HEK293 (cell line): ENCODE results near the gene STMN1.

Experiments
- CTCF ChIA-PET: fragments of 350-600 bp; formaldehyde crosslinking; extraction: SDS; loops from one replicate; lab custom pipeline; 2021; ENCODE audit warnings: antibody characterized with exemption; lab: Yijun Ruan, JAX
- POLR2A ChIA-PET: fragments of 300-600 bp; formaldehyde crosslinking; extraction: SDS; loops from one replicate; lab custom pipeline; 2020; ENCODE audit warnings: antibody characterized with exemption, inconsistent platforms; lab: Yijun Ruan, JAX
- H3K27ac ChIP-seq: fragments of 200-500 bp; sonication (Bioruptor generic); 2 replicates; pipeline ENCODE4 v1.5.1; 2014; ENCODE audit warnings: low read depth, low read length, control low read depth, inconsistent platforms; ENCODE audit errors: extremely low read depth
- H3K36me3 ChIP-seq, 2 experiments: fragments of 200-500 bp in 1 of 2; sonication (Bioruptor generic) in 1 of 2; 1 replicate in 1 of 2; 2 replicates in 1 of 2; pipeline ENCODE4 v1.5.1; 2014 to 2017; ENCODE audit warnings: inconsistent platforms in 2 of 2, low read length in 2 of 2; ENCODE audit not compliant: control insufficient read depth in 2 of 2, insufficient read depth in 1 of 2
- H3K4me1 ChIP-seq: fragments of 200-500 bp; sonication (Bioruptor generic); 2 replicates; pipeline ENCODE4 v1.5.1; 2014; ENCODE audit warnings: mild to moderate bottlenecking, low read length, inconsistent platforms; ENCODE audit not compliant: control insufficient read depth, insufficient read depth
- H3K4me3 ChIP-seq: 2 replicates; pipeline ENCODE4 v1.5.1; 2011; ENCODE audit warnings: low read depth, mild to moderate bottlenecking, control low read depth, low read length, moderate library complexity
- H3K9me3 ChIP-seq: fragments of 200-500 bp; sonication (Bioruptor generic); 2 replicates; pipeline ENCODE4 v1.5.1; 2014; ENCODE audit warnings: low read depth, low read length, inconsistent platforms; ENCODE audit not compliant: control insufficient read depth, insufficient read depth
- HOXD13 ChIP-seq: sonication (generic); formaldehyde crosslinking; IDR thresholded peaks from 2 replicates; pipeline ENCODE4 v1.8.0; 2022; ENCODE audit warnings: missing genetic modification reagents, borderline replicate concordance
- SP3 ChIP-seq: fragments of 450-650 bp; formaldehyde crosslinking; IDR thresholded peaks from 2 replicates; pipeline ENCODE4 v1.5.1; 2016; ENCODE audit warnings: missing biosample characterization, missing genetic modification characterization
- ZBTB20 ChIP-seq: fragments of 450-650 bp; formaldehyde crosslinking; IDR thresholded peaks from 2 replicates; pipeline ENCODE4 v1.5.1; 2016; ENCODE audit warnings: missing biosample characterization, missing genetic modification characterization
- ZIC2 ChIP-seq: fragments of 450-650 bp; formaldehyde crosslinking; IDR thresholded peaks from 2 replicates; pipeline ENCODE4 v1.5.1; 2016; ENCODE audit warnings: missing biosample characterization, missing genetic modification characterization
- ZNF2 ChIP-seq: fragments of 450-650 bp; formaldehyde crosslinking; IDR thresholded peaks from 2 replicates; pipeline ENCODE4 v1.5.1; 2016; ENCODE audit warnings: missing biosample characterization, missing genetic modification characterization
- ZNF202 ChIP-seq: fragments of 450-650 bp; formaldehyde crosslinking; IDR thresholded peaks from 2 replicates; pipeline ENCODE4 v1.5.1; 2016; ENCODE audit warnings: missing biosample characterization, missing genetic modification characterization, borderline replicate concordance
- ZNF223 ChIP-seq: fragments of 450-650 bp; formaldehyde crosslinking; IDR thresholded peaks from 2 replicates; pipeline ENCODE4 v1.5.1; 2016; ENCODE audit warnings: missing biosample characterization, missing genetic modification characterization
- ZNF24 ChIP-seq: fragments of 450-650 bp; formaldehyde crosslinking; IDR thresholded peaks from 2 replicates; pipeline ENCODE4 v1.5.1; 2016; ENCODE audit warnings: missing biosample characterization, missing genetic modification characterization
- ZNF350 ChIP-seq: fragments of 450-650 bp; formaldehyde crosslinking; IDR thresholded peaks from 2 replicates; pipeline ENCODE4 v1.5.0; 2017; ENCODE audit warnings: missing biosample characterization, mild to moderate bottlenecking, missing genetic modification characterization
- ZNF426 ChIP-seq: fragments of 450-650 bp; formaldehyde crosslinking; IDR thresholded peaks from 2 replicates; pipeline ENCODE4 v1.5.1; 2017; ENCODE audit warnings: missing biosample characterization, missing genetic modification characterization, mild to moderate bottlenecking, inconsistent platforms, moderate library complexity
- ZNF555 ChIP-seq: fragments of 450-650 bp; formaldehyde crosslinking; conservative IDR thresholded peaks from 2 replicates; pipeline ENCODE4 v1.5.1; 2017; ENCODE audit warnings: missing biosample characterization, mild to moderate bottlenecking, missing genetic modification characterization, inconsistent platforms
- ZNF621 ChIP-seq: fragments of 450-650 bp; formaldehyde crosslinking; IDR thresholded peaks from 2 replicates; pipeline ENCODE4 v1.5.1; 2017; ENCODE audit warnings: missing biosample characterization, missing genetic modification characterization
- ZNF624 ChIP-seq: fragments of 450-650 bp; formaldehyde crosslinking; IDR thresholded peaks from 2 replicates; pipeline ENCODE4 v1.5.1; 2017; ENCODE audit warnings: missing biosample characterization, missing genetic modification characterization
- ZNF629 ChIP-seq: fragments of 450-650 bp; formaldehyde crosslinking; IDR thresholded peaks from 2 replicates; pipeline ENCODE4 v1.5.1; 2017; ENCODE audit warnings: missing biosample characterization, missing genetic modification characterization
- ZNF707 ChIP-seq: fragments of 450-650 bp; formaldehyde crosslinking; IDR thresholded peaks from 2 replicates; pipeline ENCODE4 v1.5.1; 2016; ENCODE audit warnings: missing biosample characterization, missing genetic modification characterization
- TF ChIP-seq, protein P1 (sequence below): fragments of 450-650 bp; formaldehyde crosslinking; IDR thresholded peaks from 2 replicates; pipeline ENCODE4 v1.5.1; 2016; ENCODE audit warnings: missing biosample characterization, missing genetic modification characterization
- TF ChIP-seq, protein P2 (sequence below): fragments of 450-650 bp; formaldehyde crosslinking; IDR thresholded peaks from 2 replicates; pipeline ENCODE4 v1.5.1; 2016; ENCODE audit warnings: missing biosample characterization, missing genetic modification characterization
- TF ChIP-seq, protein P3 (sequence below): fragments of 450-650 bp; formaldehyde crosslinking; IDR thresholded peaks from 2 replicates; pipeline ENCODE4 v1.5.1; 2017; ENCODE audit warnings: missing biosample characterization, missing genetic modification characterization
- TF ChIP-seq, protein P4 (sequence below): fragments of 450-650 bp; formaldehyde crosslinking; IDR thresholded peaks from 2 replicates; pipeline ENCODE4; 2016; ENCODE audit warnings: missing biosample characterization, missing genetic modification characterization

STMN1 gene

DNA sequence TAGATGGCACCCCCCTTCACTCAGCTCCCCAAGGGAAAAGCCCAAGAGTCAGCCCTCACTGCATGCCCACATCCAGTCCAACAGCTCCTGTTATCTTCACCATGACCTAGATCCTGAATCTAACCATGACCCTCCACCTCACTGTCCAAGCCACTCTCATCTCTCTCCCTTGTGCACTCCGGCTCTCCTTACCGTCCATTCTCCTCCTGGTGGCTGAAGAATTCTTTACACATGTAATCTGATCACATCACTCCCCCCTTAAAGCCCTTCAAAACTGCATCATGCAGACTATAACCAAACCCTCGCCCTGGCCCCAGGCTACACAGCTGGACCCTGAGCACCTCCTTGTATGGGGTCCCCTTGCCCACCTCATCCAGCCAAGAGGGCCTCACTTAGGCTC is 16.7 kb downstream of the STMN1 start (continued):
- TF ChIP-seq ZNF621 = no peak
- TF ChIP-seq ZIC2 (tag by site-specific recombination) = peak; percentile 62
- peak; percentile 33; the same call in 1 of the 2 replicates for TF ChIP-seq ZBTB20 (tag by site-specific recombination)
- TF ChIP-seq, protein P1, sequence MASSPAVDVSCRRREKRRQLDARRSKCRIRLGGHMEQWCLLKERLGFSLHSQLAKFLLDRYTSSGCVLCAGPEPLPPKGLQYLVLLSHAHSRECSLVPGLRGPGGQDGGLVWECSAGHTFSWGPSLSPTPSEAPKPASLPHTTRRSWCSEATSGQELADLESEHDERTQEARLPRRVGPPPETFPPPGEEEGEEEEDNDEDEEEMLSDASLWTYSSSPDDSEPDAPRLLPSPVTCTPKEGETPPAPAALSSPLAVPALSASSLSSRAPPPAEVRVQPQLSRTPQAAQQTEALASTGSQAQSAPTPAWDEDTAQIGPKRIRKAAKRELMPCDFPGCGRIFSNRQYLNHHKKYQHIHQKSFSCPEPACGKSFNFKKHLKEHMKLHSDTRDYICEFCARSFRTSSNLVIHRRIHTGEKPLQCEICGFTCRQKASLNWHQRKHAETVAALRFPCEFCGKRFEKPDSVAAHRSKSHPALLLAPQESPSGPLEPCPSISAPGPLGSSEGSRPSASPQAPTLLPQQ (tag by site-specific recombination) = 0 out of 2 replicates have a peak, but pooled peaks have one; percentile 28
- TF ChIP-seq, protein P2, sequence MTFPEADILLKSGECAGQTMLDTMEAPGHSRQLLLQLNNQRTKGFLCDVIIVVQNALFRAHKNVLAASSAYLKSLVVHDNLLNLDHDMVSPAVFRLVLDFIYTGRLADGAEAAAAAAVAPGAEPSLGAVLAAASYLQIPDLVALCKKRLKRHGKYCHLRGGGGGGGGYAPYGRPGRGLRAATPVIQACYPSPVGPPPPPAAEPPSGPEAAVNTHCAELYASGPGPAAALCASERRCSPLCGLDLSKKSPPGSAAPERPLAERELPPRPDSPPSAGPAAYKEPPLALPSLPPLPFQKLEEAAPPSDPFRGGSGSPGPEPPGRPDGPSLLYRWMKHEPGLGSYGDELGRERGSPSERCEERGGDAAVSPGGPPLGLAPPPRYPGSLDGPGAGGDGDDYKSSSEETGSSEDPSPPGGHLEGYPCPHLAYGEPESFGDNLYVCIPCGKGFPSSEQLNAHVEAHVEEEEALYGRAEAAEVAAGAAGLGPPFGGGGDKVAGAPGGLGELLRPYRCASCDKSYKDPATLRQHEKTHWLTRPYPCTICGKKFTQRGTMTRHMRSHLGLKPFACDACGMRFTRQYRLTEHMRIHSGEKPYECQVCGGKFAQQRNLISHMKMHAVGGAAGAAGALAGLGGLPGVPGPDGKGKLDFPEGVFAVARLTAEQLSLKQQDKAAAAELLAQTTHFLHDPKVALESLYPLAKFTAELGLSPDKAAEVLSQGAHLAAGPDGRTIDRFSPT (tag by site-specific recombination) = 0 out of 2 replicates have a peak, but pooled peaks have one; percentile 17

DNA sequence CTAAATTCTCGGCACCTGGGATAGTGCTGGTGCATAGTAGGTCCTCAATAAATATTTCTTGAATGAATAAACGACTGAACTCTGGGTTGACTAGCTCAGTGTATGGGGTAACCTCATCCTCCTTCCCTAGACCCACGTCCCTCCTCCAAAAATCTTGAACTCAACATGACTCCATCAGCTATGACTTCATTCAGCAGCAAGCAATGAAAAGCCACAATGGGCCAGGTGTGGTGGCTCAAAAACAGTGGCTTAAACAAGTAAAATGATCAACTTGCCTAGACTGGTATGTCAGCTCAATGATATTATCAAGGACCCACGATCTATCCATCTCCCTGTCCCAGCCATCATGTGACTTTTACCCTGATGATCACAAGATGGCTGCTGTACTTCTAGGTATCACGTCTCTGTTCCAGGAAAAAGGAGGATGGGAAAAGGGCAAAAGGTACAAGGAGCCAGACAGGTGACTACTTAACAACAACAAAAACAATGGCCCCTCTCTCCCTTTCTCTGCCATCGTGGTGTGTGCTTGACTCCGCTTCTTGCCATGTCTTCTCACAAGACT is 17.7 kb downstream of the STMN1 start:
- Histone ChIP-seq H3K4me3 (no peak overlapping the region), H3K36me3 (peaks cover 0 to 7% of the 10 kb centered on the region in 2 experiments; a peak in 1 of 3 replicates), H3K9me3 (no peaks in the 10 kb centered on the region), H3K27ac (no peak overlapping the region), H3K4me1 (no peaks in the 10 kb centered on the region)
- TF ChIP-seq ZNF629 (no peak), ZNF555 (tag by site-specific recombination) (no peak)
- ChIA-PET CTCF (interaction anchor here (1.3 kb wide), 1 partner anchor 36 kb away, joined by 3 read pairs; no protein-coding TSS in a partner anchor), POLR2A (no interaction called here)

DNA sequence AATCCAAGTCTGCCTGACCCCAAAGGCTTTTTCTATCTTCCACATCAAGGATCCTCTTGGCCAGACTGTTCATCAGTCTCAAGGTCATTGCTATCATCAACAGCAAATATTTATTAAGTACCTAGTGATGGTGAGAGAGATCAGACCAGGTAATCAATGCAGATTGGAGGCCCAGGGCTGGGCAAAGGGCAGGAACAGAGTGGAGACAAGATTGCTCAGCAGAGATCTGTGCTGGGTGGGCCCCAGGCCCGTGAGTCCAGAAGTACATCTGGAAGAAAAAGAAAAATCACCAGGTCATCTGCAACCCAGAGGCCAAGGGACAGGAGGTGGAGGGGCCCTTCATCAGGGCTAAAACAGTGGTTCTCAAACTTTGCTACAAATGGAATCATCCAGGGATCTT is 20.6 kb downstream of the STMN1 start:
- CTCF ChIA-PET = interaction anchor here (0.7 kb wide), 1 partner anchor 11 kb away, joined by 4 read pairs; no protein-coding TSS in a partner anchor
- peaks cover 0 to 6% of the 10 kb centered on the region in 2 experiments; a peak in 1 of 3 replicates for H3K36me3 ChIP-seq
- POLR2A ChIA-PET = no interaction called here
- TF ChIP-seq ZNF2 (tag by site-specific recombination) = no peak
- TF ChIP-seq, all 188 proteins: peak for 0
- Histone ChIP-seq H3K4me1 (no peaks in the 10 kb centered on the region), H3K9me3 (no peaks in the 10 kb centered on the region), H3K27ac (no peak overlapping the region), H3K4me3 (no peak overlapping the region)

DNA sequence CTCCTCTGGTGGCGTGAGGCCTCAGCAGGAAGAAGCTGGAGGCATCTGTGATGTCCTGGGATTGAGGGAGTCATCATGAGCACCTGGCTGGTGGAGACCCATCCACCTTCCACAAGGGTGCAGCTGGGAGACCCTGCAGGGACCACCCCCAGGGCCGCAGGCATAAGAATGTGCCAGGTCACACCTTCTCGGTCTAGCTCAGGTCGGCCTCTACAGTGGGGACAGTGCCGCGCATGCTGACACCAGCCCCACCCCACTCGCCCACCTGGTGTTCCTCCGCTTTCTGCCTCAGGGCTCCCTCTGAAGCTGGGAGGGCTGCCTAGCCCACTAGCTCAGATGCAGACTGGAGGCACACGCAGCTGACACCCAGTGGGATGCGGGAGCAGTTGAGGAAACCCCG is 25.0 kb downstream of the STMN1 start:
- Histone ChIP-seq H3K4me3 (no peak overlapping the region), H3K27ac (no peak overlapping the region), H3K36me3 (no peaks in the 10 kb centered on the region), H3K9me3 (no peaks in the 10 kb centered on the region), H3K4me1 (no peaks in the 10 kb centered on the region)
- ChIA-PET CTCF (interaction anchor here (0.6 kb wide), 1 partner anchor 56 kb away, joined by 3 read pairs; no protein-coding TSS in a partner anchor), POLR2A (no interaction called here)
- TF ChIP-seq ZNF426 (tag by site-specific recombination) (no peak), ZNF202 (tag by site-specific recombination) (no peak), ZNF24 (tag by site-specific recombination) (no peak), ZNF350 (tag by site-specific recombination) (no peak), ZNF707 (tag by site-specific recombination) (no peak), SP3 (tag by site-specific recombination) (no peak), HOXD13 (CRISPR knock-in tag) (no peak), ZNF223 (tag by site-specific recombination) (no peak), ZNF624 (no peak)
- TF ChIP-seq, protein P3, sequence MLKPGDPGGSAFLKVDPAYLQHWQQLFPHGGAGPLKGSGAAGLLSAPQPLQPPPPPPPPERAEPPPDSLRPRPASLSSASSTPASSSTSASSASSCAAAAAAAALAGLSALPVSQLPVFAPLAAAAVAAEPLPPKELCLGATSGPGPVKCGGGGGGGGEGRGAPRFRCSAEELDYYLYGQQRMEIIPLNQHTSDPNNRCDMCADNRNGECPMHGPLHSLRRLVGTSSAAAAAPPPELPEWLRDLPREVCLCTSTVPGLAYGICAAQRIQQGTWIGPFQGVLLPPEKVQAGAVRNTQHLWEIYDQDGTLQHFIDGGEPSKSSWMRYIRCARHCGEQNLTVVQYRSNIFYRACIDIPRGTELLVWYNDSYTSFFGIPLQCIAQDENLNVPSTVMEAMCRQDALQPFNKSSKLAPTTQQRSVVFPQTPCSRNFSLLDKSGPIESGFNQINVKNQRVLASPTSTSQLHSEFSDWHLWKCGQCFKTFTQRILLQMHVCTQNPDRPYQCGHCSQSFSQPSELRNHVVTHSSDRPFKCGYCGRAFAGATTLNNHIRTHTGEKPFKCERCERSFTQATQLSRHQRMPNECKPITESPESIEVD (tag by site-specific recombination) = no peak
- TF ChIP-seq, protein P4, sequence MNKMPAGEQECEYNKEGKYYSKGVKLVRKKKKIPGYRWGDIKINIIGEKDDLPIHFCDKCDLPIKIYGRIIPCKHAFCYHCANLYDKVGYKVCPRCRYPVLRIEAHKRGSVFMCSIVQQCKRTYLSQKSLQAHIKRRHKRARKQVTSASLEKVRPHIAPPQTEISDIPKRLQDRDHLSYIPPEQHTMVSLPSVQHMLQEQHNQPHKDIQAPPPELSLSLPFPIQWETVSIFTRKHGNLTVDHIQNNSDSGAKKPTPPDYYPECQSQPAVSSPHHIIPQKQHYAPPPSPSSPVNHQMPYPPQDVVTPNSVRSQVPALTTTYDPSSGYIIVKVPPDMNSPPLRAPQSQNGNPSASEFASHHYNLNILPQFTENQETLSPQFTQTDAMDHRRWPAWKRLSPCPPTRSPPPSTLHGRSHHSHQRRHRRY = no peak
- TF ChIP-seq, protein P1 (tag by site-specific recombination) = no peak
